Liver (tissue), 9 donors: Measurements from ENCODE around the gene CEACAM16. TPM values are rescaled to one million over a fixed set of nuclear protein-coding genes. Genes with fewer than 3 reads are reported as not detected.

Experiments used
- DNase-seq: peaks from one replicate; pipeline ENCODE4 v3.0.0-alpha.2; 2017; ENCODE audit warnings: low spot score
- H3K27ac ChIP-seq, 2 donors: one replicate each; pipeline ENCODE4 v1.7.0; 2013; ENCODE audit warnings: inconsistent platforms in 2 of 2, low read length in 2 of 2, control low read depth in 1 of 2, low read depth in 1 of 2, mild to moderate bottlenecking in 1 of 2
- H3K27me3 ChIP-seq, 4 donors: one replicate each; pipeline versions ENCODE4 v1.6.1 to v1.7.0; 2013; ENCODE audit warnings: low read length in 3 of 4, inconsistent platforms in 1 of 4, mild to moderate bottlenecking in 1 of 4, moderate library complexity in 1 of 4; ENCODE audit not compliant: control insufficient read depth in 4 of 4, insufficient read depth in 4 of 4
- H3K36me3 ChIP-seq, 4 donors: one replicate each; pipeline versions ENCODE4 v1.6.1 to v1.7.0; 2013; ENCODE audit warnings: low read length in 3 of 4, mild to moderate bottlenecking in 3 of 4, low read depth in 1 of 4, moderate library complexity in 1 of 4; ENCODE audit not compliant: control insufficient read depth in 4 of 4, insufficient read depth in 3 of 4
- H3K4me1 ChIP-seq, 4 donors: one replicate each; pipeline versions ENCODE4 v1.6.1 to v1.7.0; 2013; ENCODE audit warnings: low read length in 3 of 4, mild to moderate bottlenecking in 3 of 4, moderate library complexity in 1 of 4; ENCODE audit not compliant: control insufficient read depth in 4 of 4, insufficient read depth in 4 of 4
- H3K4me3 ChIP-seq, 3 donors: one replicate each; pipeline versions ENCODE4 v1.6.1 to v1.7.0; 2013; ENCODE audit warnings: low read length in 3 of 3, control low read depth in 1 of 3, low read depth in 1 of 3, mild to moderate bottlenecking in 1 of 3
- H3K9ac ChIP-seq, 2 donors: one replicate each; pipeline ENCODE4 v1.7.0; 2013; ENCODE audit warnings: low read length in 2 of 2, mild to moderate bottlenecking in 2 of 2, moderate library complexity in 2 of 2, control low read depth in 1 of 2, low read depth in 1 of 2
- H3K9me3 ChIP-seq, 4 donors: one replicate each; pipeline versions ENCODE4 v1.6.1 to v1.7.0; 2013; ENCODE audit warnings: low read length in 3 of 4; ENCODE audit not compliant: control insufficient read depth in 4 of 4
- ATF3 ChIP-seq: IDR thresholded peaks from 2 replicates; pipeline ENCODE4 v1.6.1; 2016; ENCODE audit warnings: antibody characterized with exemption
- CTCF ChIP-seq: fragments of 150-350 bp; IDR thresholded peaks from 2 replicates; pipeline ENCODE4 v1.5.1; 2017; ENCODE audit warnings: improper control_type of control experiment, low read depth, low read length; ENCODE audit not compliant: missing input control
- FOXA1 ChIP-seq: IDR thresholded peaks from 2 replicates; pipeline ENCODE4 v1.6.1; 2016; ENCODE audit warnings: antibody characterized with exemption
- FOXA2 ChIP-seq: IDR thresholded peaks from 2 replicates; pipeline ENCODE4 v1.6.1; 2016; ENCODE audit warnings: antibody characterized with exemption
- GABPA ChIP-seq, 2 donors: IDR thresholded peaks in 1 of 2; conservative IDR thresholded peaks in 1 of 2; 2 replicates each; pipeline ENCODE4 v1.6.1; 2016; ENCODE audit warnings: antibody characterized with exemption in 2 of 2, mild to moderate bottlenecking in 1 of 2, moderate library complexity in 1 of 2
- HNF4A ChIP-seq, 2 donors: conservative IDR thresholded peaks; 2 replicates each; pipeline ENCODE4 v1.6.1; 2016; ENCODE audit warnings: antibody characterized with exemption in 2 of 2, mild to moderate bottlenecking in 2 of 2
- HNF4G ChIP-seq: IDR thresholded peaks from 2 replicates; pipeline ENCODE4 v1.6.1; 2016; ENCODE audit warnings: antibody characterized with exemption
- JUND ChIP-seq, 2 donors: IDR thresholded peaks; 2 replicates each; pipeline ENCODE4 v1.6.1; 2016; ENCODE audit warnings: antibody characterized with exemption in 2 of 2
- NR2F2 ChIP-seq: IDR thresholded peaks from 2 replicates; pipeline ENCODE4 v1.6.1; 2016; ENCODE audit warnings: antibody characterized with exemption
- RAD21 ChIP-seq, 2 donors: IDR thresholded peaks; 2 replicates each; pipeline ENCODE4 v1.6.1; 2016; ENCODE audit warnings: antibody characterized with exemption in 2 of 2, mild to moderate bottlenecking in 2 of 2
- RXRA ChIP-seq, 2 donors: IDR thresholded peaks; 2 replicates each; pipeline ENCODE4 v1.6.1; 2017 to 2018; ENCODE audit warnings: antibody characterized with exemption in 2 of 2, mild to moderate bottlenecking in 1 of 2
- SP1 ChIP-seq: IDR thresholded peaks from 2 replicates; pipeline ENCODE4 v1.6.1; 2018; ENCODE audit warnings: antibody characterized with exemption, mild to moderate bottlenecking
- ZBTB33 ChIP-seq: IDR thresholded peaks from 2 replicates; pipeline ENCODE4 v1.6.1; 2016; ENCODE audit warnings: antibody characterized with exemption
- WGBS: extraction: QIAGEN DNeasy Blood & Tissue Kit; methylation state at CpG from one replicate; pipeline ENCODE4 v1.1.7; 2013; 5-methylcytosine and 5-hydroxymethylcytosine counted together
- polyA plus RNA-seq, 2 donors: library from polyadenylated mRNA; stranded (reverse) in 1 of 2; unstranded in 1 of 2; fragments of 200-250 nt in 1 of 2; fragments of >200 nt in 1 of 2; fragmentation: Nextera tagmentation in 1 of 2; extraction: Ambion mirVana in 1 of 2; gene quantifications; one replicate each; pipeline versions ENCODE4 v1.2.1 to v1.2.3, GENCODE V29; 2013 to 2015
- total RNA-seq, 2 donors: library from RNA; depleted of rRNA; stranded (reverse); fragments of >200 nt; gene quantifications; one replicate each; pipeline ENCODE4 v1.2.3, GENCODE V29; 2014
- donor health status: healthy.
- donor health status: healthy.
- donor health status: healthy.
- donor health status: healthy.
- donor health status: healthy.

Gene CEACAM16
- total and polyA plus RNA-seq, 4 donors, result 0.09 TPM; not detected in 3

GRCh38 chr19:44742330-44743061, 43.5 kb downstream of the CEACAM16 start:
- no peaks in the 10 kb centered on the region for H3K36me3 ChIP-seq
- no peak for DNase-seq
- peak overlapping the region; percentile 79 to 86 for H3K27ac ChIP-seq
- H3K9ac ChIP-seq, result peak overlapping the region; percentile 10 to 59
- no peak for TF ChIP-seq FOXA2
- TF ChIP-seq FOXA1, result no peak
- TF ChIP-seq RXRA (IDR thresholded peaks at IDR 0.05), result no peak
- no peak for TF ChIP-seq HNF4A (conservative IDR thresholded peaks at IDR 0.05)
- TF ChIP-seq SP1, result no peak
- no peak for TF ChIP-seq CTCF
- TF ChIP-seq GABPA (IDR thresholded peaks at IDR 0.05 in 1 of 2, conservative IDR thresholded peaks at IDR 0.05 in 1 of 2), result no peak
- no peak for TF ChIP-seq ATF3
- no peak for TF ChIP-seq JUND (IDR thresholded peaks at IDR 0.05)
- no peaks in the 10 kb centered on the region for H3K9me3 ChIP-seq
- peak overlapping the region in 1 of 3 donors; percentile 26 for H3K4me3 ChIP-seq
- no peaks in the 10 kb centered on the region for H3K27me3 ChIP-seq
- H3K4me1 ChIP-seq, result peaks cover 26 to 78% (median 62%) of the 10 kb centered on the region in 4 donors
- 63% methylated on average over 20 of the region's 20 CpGs for WGBS

GRCh38 chr19:44744871-44745332, 46.0 kb downstream of the CEACAM16 start:
- Histone ChIP-seq H3K27ac (peak overlapping the region; percentile 52 to 94), H3K9ac (no peak overlapping the region), H3K4me3 (no peak overlapping the region), H3K27me3 (no peaks in the 10 kb centered on the region), H3K4me1 (peaks cover 21 to 62% (median 46%) of the 10 kb centered on the region in 4 donors), H3K9me3 (no peaks in the 10 kb centered on the region), H3K36me3 (peaks cover 0 to 4% (median 0%) of the 10 kb centered on the region in 4 donors)
- no peak for DNase-seq
- 62% methylated on average over 3 of the region's 3 CpGs for WGBS
- TF ChIP-seq RXRA (IDR thresholded peaks at IDR 0.05) (peak in 1 of 2 donors; percentile 5), GABPA (IDR thresholded peaks at IDR 0.05 in 1 of 2, conservative IDR thresholded peaks at IDR 0.05 in 1 of 2) (no peak), HNF4G (peak; percentile 27), SP1 (no peak), ZBTB33 (no peak), NR2F2 (no peak), HNF4A (conservative IDR thresholded peaks at IDR 0.05) (peak; percentile 4 to 38), RAD21 (IDR thresholded peaks at IDR 0.05) (no peak)
